ENCODE data around the gene MDM1.

The MDM1 gene

GRCh38 chr12:68331869-68332727 lies at the start of gene MDM1:
Gene MDM1, minus strand, starts transcription at chr12:68332362. Its CDS starts 117 bp downstream, at chr12:68332245.
- DNase-seq: peak; percentile 94 to 96

- no peak for DNase-seq
Observed at GRCh38 chr12:68381476-68382219, 49.5 kb upstream of the MDM1 start.

- DNase-seq: no peak
Observed at GRCh38 chr12:68378872-68379606, 46.9 kb upstream of the MDM1 start.

- no peak for DNase-seq
Observed at GRCh38 chr12:68377881-68378280, 45.7 kb upstream of the MDM1 start.

- DNase-seq: no peak
Observed at GRCh38 chr12:68376901-68377300, 44.7 kb upstream of the MDM1 start.

- DNase-seq: no peak
Observed at GRCh38 chr12:68375756-68376695, 43.9 kb upstream of the MDM1 start.

GRCh38 chr12:68374307-68374982 lies 42.3 kb upstream of the MDM1 start:
- DNase-seq: no peak

GRCh38 chr12:68370667-68371066 lies 38.5 kb upstream of the MDM1 start:
- DNase-seq: no peak

- no peak for DNase-seq
Observed at GRCh38 chr12:68370006-68370590, 37.9 kb upstream of the MDM1 start.

- no peak for DNase-seq
Observed at GRCh38 chr12:68368327-68368726, 36.2 kb upstream of the MDM1 start.

- no peak for DNase-seq
Observed at GRCh38 chr12:68367903-68368302, 35.7 kb upstream of the MDM1 start.

- DNase-seq: no peak
Observed at GRCh38 chr12:68367116-68367515, 35.0 kb upstream of the MDM1 start.

GRCh38 chr12:68364893-68365725 lies 32.9 kb upstream of the MDM1 start:
- DNase-seq: no peak

GRCh38 chr12:68364328-68364727 lies 32.2 kb upstream of the MDM1 start:
- no peak for DNase-seq

GRCh38 chr12:68361953-68362352 lies 29.8 kb upstream of the MDM1 start:
- DNase-seq: no peak

- no peak for DNase-seq
Observed at GRCh38 chr12:68359674-68360073, 27.5 kb upstream of the MDM1 start.

GRCh38 chr12:68358532-68359485 lies 26.6 kb upstream of the MDM1 start:
- DNase-seq: no peak

GRCh38 chr12:68356986-68357385 lies 24.8 kb upstream of the MDM1 start:
- no peak for DNase-seq

- DNase-seq: no peak
Observed at GRCh38 chr12:68356060-68356695, 24.0 kb upstream of the MDM1 start.

Data from NCI-H1930 (cell line).